H9 (cell line): ENCODE results near the gene SVEP1. TPM values are rescaled to one million over a fixed set of nuclear protein-coding genes. Genes with fewer than 3 reads are reported as not detected.

Source experiments
- DNase-seq: peaks from one replicate; pipeline ENCODE4 v3.0.0-alpha.2; 2017
- H2AFZ ChIP-seq: one replicate; pipeline ENCODE4 v1.6.1; 2013; ENCODE audit warnings: mild to moderate bottlenecking, low read length, control low read depth, moderate library complexity
- H2AK5ac ChIP-seq: 2 replicates; pipeline ENCODE4 v1.6.1; 2013; ENCODE audit warnings: low read length, control low read depth, mixed read lengths; ENCODE audit not compliant: insufficient read length
- H2BK120ac ChIP-seq: one replicate; pipeline ENCODE4 v1.6.1; 2013; ENCODE audit warnings: low read depth, mild to moderate bottlenecking, low read length, control low read depth, inconsistent platforms; ENCODE audit not compliant: poor library complexity, severe bottlenecking
- H2BK12ac ChIP-seq: 2 replicates; pipeline ENCODE4 v1.6.1; 2013; ENCODE audit warnings: low read length, control low read depth, mixed read lengths, low read depth; ENCODE audit not compliant: insufficient read length
- H2BK15ac ChIP-seq: 2 replicates; pipeline ENCODE4 v1.6.1; 2013; ENCODE audit warnings: low read depth, low read length, control low read depth
- H2BK20ac ChIP-seq: one replicate; pipeline ENCODE4 v1.6.1; 2013; ENCODE audit warnings: low read depth, mild to moderate bottlenecking, low read length, control low read depth, inconsistent platforms; ENCODE audit not compliant: poor library complexity, severe bottlenecking
- H2BK5ac ChIP-seq: 2 replicates; pipeline ENCODE4 v1.6.1; 2013; ENCODE audit warnings: low read length, control low read depth, mixed read lengths; ENCODE audit not compliant: insufficient read length
- H3K14ac ChIP-seq: 2 replicates; pipeline ENCODE4 v1.6.1; 2013; ENCODE audit warnings: low read length, control low read depth; ENCODE audit not compliant: insufficient read depth
- H3K18ac ChIP-seq: 2 replicates; pipeline ENCODE4 v1.6.1; 2013; ENCODE audit warnings: low read depth, mild to moderate bottlenecking, mixed read lengths, low read length, control low read depth; ENCODE audit not compliant: insufficient read length
- H3K23ac ChIP-seq: 2 replicates; pipeline ENCODE4 v1.6.1; 2013; ENCODE audit warnings: low read length, control low read depth, mixed read lengths, low read depth; ENCODE audit not compliant: insufficient read length
- H3K23me2 ChIP-seq: 2 replicates; pipeline ENCODE4 v1.6.1; 2013; ENCODE audit warnings: low read depth, mild to moderate bottlenecking, mixed read lengths, low read length, control low read depth; ENCODE audit not compliant: insufficient read length, poor library complexity, severe bottlenecking
- H3K27ac ChIP-seq: 2 replicates; pipeline ENCODE4 v1.5.1; 2013; ENCODE audit warnings: low read length, control low read depth, mixed read lengths, low read depth; ENCODE audit not compliant: insufficient read length
- H3K27me3 ChIP-seq: 2 replicates; pipeline ENCODE4 v1.6.1; 2013; ENCODE audit warnings: low read length, control low read depth, inconsistent platforms; ENCODE audit not compliant: insufficient read depth
- H3K4ac ChIP-seq: 2 replicates; pipeline ENCODE4 v1.6.1; 2013; ENCODE audit warnings: low read depth, mild to moderate bottlenecking, control low read depth, inconsistent platforms, low read length, moderate library complexity
- H3K4me1 ChIP-seq: 2 replicates; pipeline ENCODE4 v1.6.1; 2013; ENCODE audit warnings: low read length, control low read depth, inconsistent platforms; ENCODE audit not compliant: insufficient read depth
- H3K4me2 ChIP-seq: 2 replicates; pipeline ENCODE4 v1.6.1; 2013; ENCODE audit warnings: low read length, control low read depth, mixed read lengths; ENCODE audit not compliant: insufficient read length, insufficient read depth
- H3K56ac ChIP-seq: 2 replicates; pipeline ENCODE4 v1.6.1; 2013; ENCODE audit warnings: low read depth, mild to moderate bottlenecking, mixed read lengths, low read length, control low read depth; ENCODE audit not compliant: insufficient read length
- H3K79me1 ChIP-seq: 2 replicates; pipeline ENCODE4 v1.6.1; 2013; ENCODE audit warnings: low read depth, mild to moderate bottlenecking, moderate library complexity, low read length, control low read depth, inconsistent platforms; ENCODE audit not compliant: insufficient read depth, poor library complexity, severe bottlenecking
- H3K79me2 ChIP-seq: 2 replicates; pipeline ENCODE4 v1.6.1; 2013; ENCODE audit warnings: low read length, control low read depth, inconsistent platforms; ENCODE audit not compliant: insufficient read depth
- H3K9ac ChIP-seq: 2 replicates; pipeline ENCODE4 v1.6.1; 2013; ENCODE audit warnings: low read length, control low read depth, mixed read lengths; ENCODE audit not compliant: insufficient read length; ENCODE audit errors: extremely low read depth
- H3K9me3 ChIP-seq: one replicate; pipeline ENCODE4 v1.6.1; 2013; ENCODE audit warnings: low read depth, low read length, inconsistent platforms; ENCODE audit not compliant: control insufficient read depth
- H3T11ph ChIP-seq: one replicate; pipeline ENCODE4 v1.6.1; 2013; ENCODE audit warnings: mild to moderate bottlenecking, low read length, control low read depth, inconsistent platforms
- H4K20me1 ChIP-seq: one replicate; pipeline ENCODE4 v1.6.1; 2013; ENCODE audit not compliant: control insufficient read depth, insufficient read length, insufficient read depth
- H4K5ac ChIP-seq: 2 replicates; pipeline ENCODE4 v1.6.1; 2013; ENCODE audit warnings: low read depth, mild to moderate bottlenecking, mixed read lengths, low read length, control low read depth; ENCODE audit not compliant: insufficient read length
- H4K8ac ChIP-seq: replicated peaks from 2 replicates; pipeline ENCODE4 v1.6.1; 2013; ENCODE audit warnings: low read length, control low read depth, mixed read lengths, low read depth; ENCODE audit not compliant: insufficient read length
- H4K91ac ChIP-seq: 2 replicates; pipeline ENCODE4 v1.6.1; 2013; ENCODE audit warnings: low read depth, mild to moderate bottlenecking, moderate library complexity, mixed read lengths, low read length, control low read depth; ENCODE audit not compliant: insufficient read length
- H3K27ac Mint-ChIP-seq, 3 experiments: 2 replicates in 2 of 3; 3 replicates in 1 of 3; pipeline ENCODE4 v1.8.0; 2020 to 2021; ENCODE audit warnings: mixed read lengths in 3 of 3, mild to moderate bottlenecking in 1 of 3, moderate library complexity in 1 of 3
- H3K27me3 Mint-ChIP-seq: 2 replicates; pipeline ENCODE4 v1.8.0; 2021; ENCODE audit warnings: low read depth, mild to moderate bottlenecking, moderate library complexity, mixed read lengths
- H3K36me3 Mint-ChIP-seq, 3 experiments: 2 replicates in 2 of 3; 3 replicates in 1 of 3; pipeline ENCODE4 v1.8.0; 2020 to 2021; ENCODE audit warnings: low read depth in 3 of 3, mixed read lengths in 3 of 3; ENCODE audit not compliant: insufficient read depth in 1 of 3
- H3K4me1 Mint-ChIP-seq, 2 experiments: 2 replicates each; pipeline ENCODE4 v1.8.0; 2020; ENCODE audit warnings: mixed read lengths in 2 of 2
- H3K4me3 Mint-ChIP-seq, 2 experiments: 2 replicates in 1 of 2; 3 replicates in 1 of 2; pipeline ENCODE4 v1.8.0; 2020 to 2021; ENCODE audit warnings: mild to moderate bottlenecking in 2 of 2, mixed read lengths in 2 of 2, moderate library complexity in 1 of 2
- H3K9me3 Mint-ChIP-seq, 2 experiments: 2 replicates in 1 of 2; 3 replicates in 1 of 2; pipeline ENCODE4 v1.8.0; 2020; ENCODE audit warnings: mild to moderate bottlenecking in 2 of 2, mixed read lengths in 2 of 2, moderate library complexity in 1 of 2
- CTCF ChIP-seq: fragments of 200-600 bp; sonication (generic); conservative IDR thresholded peaks from 3 replicates; pipeline ENCODE4 v1.8.0; 2021; ENCODE audit warnings: antibody characterized with exemption, mild to moderate bottlenecking
- total RNA-seq: library from RNA; stranded (reverse); gene quantifications from 2 replicates; pipeline ENCODE4 v1.2.1, GENCODE V29; 2021

Gene SVEP1
- total RNA-seq, 1 experiment from 2014 or later = 0.17 TPM

- Histone ChIP-seq H2BK15ac (no peak overlapping the region), H4K8ac (no peak overlapping the region), H3K4ac (no peak overlapping the region), H4K5ac (no peak overlapping the region), H4K91ac (no peak overlapping the region), H2BK12ac (no peak overlapping the region), H4K20me1 (no peaks in the 10 kb centered on the region), H3T11ph (no peak overlapping the region), H3K79me2 (no peaks in the 10 kb centered on the region), H3K9ac (no peak overlapping the region), H3K27ac (no peak overlapping the region), H3K23ac (no peak overlapping the region), H3K27me3 (no peaks in the 10 kb centered on the region), H2AFZ (no peak overlapping the region), H2BK120ac (no peak overlapping the region), H2BK20ac (no peak overlapping the region), H3K9me3 (no peaks in the 10 kb centered on the region), H2AK5ac (no peak overlapping the region), H3K18ac (no peak overlapping the region), H3K4me2 (no peak overlapping the region), H3K79me1 (no peaks in the 10 kb centered on the region), H2BK5ac (no peak overlapping the region), H3K23me2 (no peaks in the 10 kb centered on the region), H3K56ac (no peak overlapping the region), H3K4me1 (no peaks in the 10 kb centered on the region), H3K14ac (no peak overlapping the region)
- Mint-ChIP-seq H3K4me1 (0 out of 4 replicates have a peak, but pooled peaks cover 0 to 3% of the 10 kb centered on the region in 2 experiments), H3K9me3 (peaks cover 4 to 6% of the 10 kb centered on the region in 2 experiments; a peak in 3 of 5 replicates), H3K27ac (no peak overlapping the region), H3K36me3 (peaks cover 0 to 3% (median 0%) of the 10 kb centered on the region in 3 experiments; a peak in 1 of 7 replicates), H3K27me3 (no peaks in the 10 kb centered on the region), H3K4me3 (no peak overlapping the region)
- no peak for TF ChIP-seq CTCF
- DNase-seq = no peak
Measured at GRCh38 chr9:110446171-110446570, 133.4 kb downstream of the SVEP1 start.
